NK-92 (cell line): ENCODE data around the gene PHKA2.
"Not testable (repeated sequence)": the region's sequence is repeated elsewhere in the genome, so short reads cannot be mapped to it uniquely, and the experiment has no call there.

Experiments used
- DNase-seq: peaks from one replicate; lab custom pipeline; 2025; ENCODE audit not compliant: unreplicated experiment; lab: John Stamatoyannopoulos, UW

Gene PHKA2

DNA sequence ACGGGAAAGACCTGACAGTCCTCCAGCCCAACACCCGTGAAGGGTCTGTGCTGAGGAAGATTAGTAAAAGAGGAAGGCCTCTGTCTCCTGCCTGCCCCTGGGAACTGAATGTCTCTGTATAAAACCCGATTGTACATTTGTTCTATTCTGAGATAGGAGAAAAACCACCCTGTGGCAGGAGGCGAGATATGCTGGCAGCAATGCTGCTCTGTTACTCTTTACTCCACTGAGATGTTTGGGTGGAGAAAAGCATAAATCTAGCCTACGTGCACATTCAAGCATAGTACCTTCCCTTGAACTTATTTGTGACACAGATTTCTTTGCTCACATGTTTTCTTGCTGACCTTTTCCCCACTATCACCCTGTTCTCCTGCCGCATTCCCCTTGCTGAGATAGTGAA is 3.7 kb downstream of the PHKA2 start:
- DNase-seq: not testable (repeated sequence)

DNA sequence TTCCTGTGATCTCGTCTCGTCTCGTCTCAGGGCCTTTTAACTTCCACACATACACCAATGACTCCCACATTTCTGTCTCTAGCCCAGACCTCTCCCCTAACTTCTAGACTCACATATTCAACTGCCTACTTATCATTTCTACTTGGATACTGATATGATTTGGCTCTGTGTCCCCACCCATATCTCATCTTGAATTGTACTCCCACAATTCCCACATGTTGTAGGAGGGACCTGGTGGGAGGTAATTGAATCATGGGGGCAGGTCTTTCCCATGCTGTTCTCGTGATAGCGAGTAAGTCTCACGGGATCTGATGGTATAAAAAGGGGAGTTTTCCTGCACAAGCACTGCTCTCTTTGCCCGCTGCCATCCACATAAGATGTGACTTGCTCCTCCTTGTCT is 8.9 kb downstream of the PHKA2 start:
- DNase-seq: no peak

DNA sequence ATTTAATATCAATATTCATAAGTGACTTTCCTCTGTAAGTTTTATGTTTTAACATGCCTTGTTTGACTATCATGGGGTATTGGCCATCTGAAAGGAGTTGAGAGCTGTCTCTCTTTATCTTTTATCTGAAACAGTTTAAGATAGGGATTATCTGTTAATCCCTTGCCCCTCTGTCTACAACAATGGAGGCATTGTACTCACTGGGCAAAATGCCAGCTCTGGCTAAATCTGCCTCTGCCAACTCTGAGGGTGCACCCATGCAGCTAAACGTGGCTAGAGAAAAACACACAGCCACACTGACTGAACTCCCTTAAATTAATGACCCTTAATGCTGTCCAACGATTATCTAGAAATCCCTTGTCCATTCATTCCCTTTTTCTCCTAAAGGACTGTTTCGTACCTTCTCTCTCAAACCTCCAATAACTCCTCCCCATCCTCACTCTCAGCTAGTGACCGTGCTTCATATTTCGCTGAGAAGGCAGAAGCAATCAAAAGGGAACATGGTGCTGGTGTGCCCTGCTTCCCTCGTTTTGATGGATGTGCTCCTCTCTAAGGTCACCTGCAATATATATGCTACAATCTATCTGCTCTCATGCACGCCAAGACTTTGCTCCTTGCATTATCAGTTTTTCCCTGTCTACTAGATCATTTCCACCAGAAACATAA is 10.3 kb downstream of the PHKA2 start:
- DNase-seq: no peak

DNA sequence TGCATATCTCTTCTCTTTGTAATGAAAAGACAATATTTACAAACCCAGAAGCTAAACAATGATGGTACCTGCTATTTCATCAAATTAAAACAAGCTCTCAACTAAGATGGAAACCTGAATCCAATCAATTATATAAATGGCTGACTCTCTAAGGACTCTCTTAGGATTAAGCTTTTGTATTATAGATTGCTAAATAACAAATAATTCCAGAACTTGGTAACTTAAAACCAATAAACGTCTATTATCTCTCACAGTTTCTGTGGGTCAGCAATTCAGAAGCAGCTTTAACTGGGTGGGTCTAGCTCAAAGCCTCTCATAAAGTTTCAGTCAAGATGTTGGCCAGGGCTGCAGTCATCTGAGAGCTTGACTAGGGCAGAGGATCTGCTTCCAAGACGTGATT is 12.4 kb downstream of the PHKA2 start:
- no peak for DNase-seq

DNA sequence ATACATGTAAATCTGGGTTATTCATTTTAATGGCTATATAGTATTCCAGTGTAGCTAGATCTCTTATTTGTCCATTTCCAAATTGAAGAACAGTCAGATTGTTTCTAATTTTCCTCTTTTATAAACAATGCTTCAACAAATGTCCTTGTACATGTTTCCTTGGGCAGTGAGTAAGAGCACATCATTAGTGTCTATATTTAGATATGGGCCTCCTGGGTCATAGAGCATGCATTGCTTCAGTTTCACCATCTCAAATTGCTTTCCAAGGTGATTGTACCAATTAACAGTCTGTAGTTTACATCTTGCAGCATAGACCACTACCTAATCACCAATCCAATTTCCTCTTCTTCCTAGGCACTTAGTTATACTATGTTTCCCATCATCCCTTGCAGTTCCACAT is 13.4 kb downstream of the PHKA2 start:
- DNase-seq: no peak

DNA sequence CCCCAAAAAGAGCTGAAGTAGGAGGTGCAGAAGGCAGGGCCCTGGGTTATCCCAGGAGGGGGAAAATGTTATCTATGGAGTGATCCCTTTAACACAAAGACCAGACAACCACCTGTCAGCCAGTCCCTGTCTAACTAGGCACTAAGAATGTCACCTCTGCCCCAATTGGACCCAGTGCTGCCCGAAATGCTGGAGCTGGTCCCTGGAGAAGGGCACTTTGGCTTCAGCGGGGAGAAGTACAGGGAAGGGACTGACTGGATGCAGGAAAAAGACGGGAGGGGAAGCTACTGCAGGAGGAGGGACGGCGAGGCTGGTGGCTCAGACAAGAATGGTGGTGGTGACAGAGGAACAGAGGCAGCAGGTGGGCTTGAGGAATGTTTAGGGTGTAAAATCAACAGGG is 17.3 kb downstream of the PHKA2 start:
- DNase-seq: no peak

DNA sequence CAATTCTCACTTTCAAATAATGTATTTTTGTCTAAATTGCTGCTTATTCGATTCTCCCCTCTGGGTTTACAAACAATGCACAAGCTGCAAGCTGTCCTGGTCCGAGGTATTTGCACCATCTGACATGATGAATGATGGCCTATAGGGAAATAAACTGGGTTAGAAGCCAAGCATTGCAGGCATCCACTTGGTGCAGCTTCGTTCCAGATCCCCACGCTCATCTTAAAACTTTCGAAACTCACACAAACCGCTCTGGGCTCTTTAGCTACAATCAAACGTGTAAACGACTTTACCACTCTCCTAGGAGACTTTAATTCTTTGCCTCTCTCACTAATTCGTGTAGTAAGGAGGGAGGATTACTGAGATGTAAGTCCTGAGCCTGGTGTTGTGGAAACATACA is 19.0 kb downstream of the PHKA2 start:
- no peak for DNase-seq

DNA sequence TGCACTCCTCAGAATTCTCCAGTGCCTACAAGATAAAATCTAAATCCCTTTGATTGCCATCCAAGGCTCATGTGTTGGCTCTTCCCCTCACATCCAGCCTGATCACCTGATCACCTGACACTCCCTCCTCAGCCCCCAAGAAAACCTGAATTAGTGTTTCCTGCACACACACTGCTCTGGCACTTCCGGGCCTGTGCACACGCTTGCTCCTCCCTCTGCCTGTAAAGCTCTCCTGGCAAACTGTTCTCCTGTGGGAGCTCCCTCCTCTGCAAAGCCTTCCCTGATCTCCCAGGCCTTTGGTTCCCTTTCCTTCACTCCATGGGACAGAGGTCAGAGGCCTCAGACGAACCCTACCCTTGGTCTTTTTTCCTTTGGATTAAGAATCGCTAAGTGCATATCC is 19.9 kb downstream of the PHKA2 start:
- no peak for DNase-seq

DNA sequence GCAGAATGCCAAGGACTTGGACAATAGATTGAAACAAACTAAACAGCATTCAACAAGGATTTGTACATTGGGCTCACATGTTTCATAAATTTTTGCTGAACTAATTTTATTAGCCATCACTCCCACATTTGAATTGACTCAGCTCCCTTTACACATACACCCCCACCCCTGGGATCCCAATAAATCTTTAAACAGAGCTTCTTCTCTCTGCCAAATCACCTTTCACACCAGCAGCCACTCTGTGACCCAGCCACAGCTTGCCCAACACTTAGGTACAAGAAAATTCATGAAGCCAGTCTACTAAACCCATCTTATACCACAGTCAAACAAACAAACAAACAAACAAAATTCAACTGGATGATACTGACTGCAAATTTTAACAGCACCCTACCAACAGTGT is 21.6 kb downstream of the PHKA2 start:
- DNase-seq: no peak

DNA sequence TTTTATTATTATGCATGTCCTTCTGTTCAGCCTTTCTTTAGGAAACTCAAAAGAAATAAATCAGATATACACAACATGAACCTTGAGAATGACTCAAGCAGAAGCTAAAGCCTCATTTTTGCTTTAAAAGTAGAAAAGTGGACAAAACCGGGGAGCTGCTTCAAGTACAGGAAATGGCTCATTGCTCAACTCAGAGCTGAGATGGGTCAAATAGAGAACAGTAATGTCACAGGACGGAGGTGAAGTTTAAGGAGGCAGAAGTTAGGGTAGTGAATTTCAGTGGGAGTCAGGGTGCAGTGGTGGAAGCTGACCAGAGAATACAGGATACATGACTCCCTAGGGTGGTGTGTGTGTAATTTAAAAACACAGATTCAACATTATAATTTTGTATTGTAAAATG is 22.2 kb downstream of the PHKA2 start:
- DNase-seq: no peak

DNA sequence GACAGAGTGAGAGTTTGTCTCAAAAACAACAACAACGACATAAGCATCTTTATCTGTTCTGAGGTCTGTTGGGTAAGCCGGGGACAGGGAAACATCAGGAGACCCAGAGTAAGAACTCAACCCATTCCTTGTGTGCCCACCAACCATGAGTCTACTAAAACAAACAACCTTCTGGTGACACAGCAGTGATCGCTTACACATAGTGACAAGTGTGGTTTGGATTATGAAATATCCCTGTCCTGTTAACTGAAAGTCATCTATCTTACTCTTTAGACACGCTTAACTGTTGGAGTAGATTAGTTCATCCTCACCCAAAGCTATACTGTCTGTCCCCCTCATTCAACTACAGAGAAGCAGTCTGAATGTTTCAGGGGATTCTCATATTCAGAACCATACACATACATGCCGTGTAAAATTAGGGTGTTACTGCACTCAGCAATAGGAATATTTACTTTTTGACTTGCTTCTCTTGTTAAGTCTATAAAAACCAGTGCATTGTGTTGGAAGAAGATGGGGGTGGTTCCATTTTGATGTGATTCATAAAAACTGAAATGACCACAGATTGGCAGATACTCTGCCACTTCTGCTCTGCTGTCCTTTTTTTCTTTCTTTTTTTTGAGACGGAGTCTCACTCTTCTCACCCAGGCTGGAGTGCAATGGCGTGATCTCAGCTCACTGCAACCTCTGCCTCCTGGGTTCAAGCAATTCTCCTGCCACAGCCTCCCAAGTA is 27.4 kb downstream of the PHKA2 start:
- no peak for DNase-seq

DNA sequence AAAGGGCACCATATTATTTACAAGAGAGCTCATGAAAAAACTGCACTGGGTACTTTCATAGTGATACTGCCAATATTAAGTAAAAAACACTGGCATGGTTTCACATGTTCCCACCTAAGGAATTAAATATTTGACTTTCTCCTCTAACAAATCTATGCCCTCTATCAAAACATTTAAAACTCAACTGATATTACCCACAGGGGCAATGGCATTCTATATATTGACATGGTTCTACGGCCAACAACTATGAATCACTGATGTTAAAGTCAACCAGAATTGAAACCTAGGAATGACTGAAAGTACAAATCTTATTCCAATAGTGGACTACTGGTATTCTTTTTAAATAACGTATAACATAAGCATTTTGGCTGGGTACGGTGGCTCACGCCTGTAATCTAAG is 28.2 kb downstream of the PHKA2 start:
- no peak for DNase-seq

DNA sequence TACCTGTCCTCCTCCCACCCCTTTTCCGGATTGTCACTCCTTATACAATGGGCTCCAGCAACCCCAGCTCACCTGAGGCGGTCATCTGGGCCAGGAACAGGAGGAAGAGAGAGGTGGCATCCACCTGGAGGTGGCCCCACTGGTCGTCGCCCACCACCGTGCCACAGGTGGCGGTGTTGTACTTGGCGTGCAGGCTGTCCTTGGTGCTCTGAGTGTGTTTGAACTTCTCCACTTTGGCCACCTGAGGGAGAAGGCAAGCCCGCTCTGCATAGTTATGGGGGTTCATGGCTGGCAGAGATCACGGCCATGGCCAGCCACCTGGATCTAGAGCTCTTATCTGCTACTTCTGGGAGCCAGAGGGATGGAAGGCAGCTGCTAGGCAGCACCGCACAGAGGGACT is 32.9 kb downstream of the PHKA2 start:
- no peak for DNase-seq

DNA sequence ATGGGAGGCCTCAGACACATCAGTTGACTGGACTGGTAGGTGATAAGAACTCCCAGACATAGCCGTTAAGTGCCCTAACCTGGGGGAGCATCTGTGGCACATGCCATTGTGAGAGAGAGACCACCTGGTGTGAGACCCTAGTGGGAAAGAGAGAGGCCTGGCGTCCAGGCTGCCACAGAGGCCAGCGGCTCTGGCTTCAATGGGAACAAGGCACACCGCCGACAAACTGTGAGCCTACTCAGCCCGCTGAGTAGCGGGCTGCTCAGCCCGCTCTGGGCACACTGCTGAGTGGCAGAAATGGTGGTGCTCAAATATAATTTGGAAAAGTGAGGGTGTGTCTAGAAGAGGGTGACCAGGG is 34.0 kb downstream of the PHKA2 start:
- no peak for DNase-seq

DNA sequence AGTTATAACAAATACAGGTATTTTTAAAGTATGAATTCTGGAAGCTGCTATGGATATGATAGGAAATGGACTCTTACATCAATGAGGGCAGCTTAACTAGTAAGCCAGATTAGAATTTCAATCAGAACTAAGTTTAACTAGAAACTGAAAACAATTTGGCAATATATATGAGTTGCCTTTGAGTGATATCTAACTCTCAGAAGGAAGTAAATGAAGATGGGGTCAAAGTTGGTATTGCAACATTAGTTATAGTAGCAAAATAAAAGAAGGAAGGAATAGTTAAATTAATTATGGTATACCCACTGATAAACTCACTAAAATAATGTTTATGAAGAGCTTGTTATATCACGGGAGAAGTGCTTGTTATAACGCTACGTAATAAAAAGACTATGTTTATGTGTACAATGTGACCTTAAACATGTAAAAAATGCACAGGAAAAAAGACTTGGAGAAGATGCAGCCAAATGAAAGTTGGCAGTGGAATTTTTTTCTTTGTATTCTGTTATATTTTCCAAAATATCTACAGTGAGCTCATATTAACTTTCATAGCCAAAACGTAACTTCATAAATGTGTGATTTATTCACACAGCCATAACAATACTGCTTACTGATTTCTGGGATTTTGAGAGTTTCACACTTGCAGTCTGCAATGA is 34.5 kb downstream of the PHKA2 start:
- DNase-seq: no peak

DNA sequence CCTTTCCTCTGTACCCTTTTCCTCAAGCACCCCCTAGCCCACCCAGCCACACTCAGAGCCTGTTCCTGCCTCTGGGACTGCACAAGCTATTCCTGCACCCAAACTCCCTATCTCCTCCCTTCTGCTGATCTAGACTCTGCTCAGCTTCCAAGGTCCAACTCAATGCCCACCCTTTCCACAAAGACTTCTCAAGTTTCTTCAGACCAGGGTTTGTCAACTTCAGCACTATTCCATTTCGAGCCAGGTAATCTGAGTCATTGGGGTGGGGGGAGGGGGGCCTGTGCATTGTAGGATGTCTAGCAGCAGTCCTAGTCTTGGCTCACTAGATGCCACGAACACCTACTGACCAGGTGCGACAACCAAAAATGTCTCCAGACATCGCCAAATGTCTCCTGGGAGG is 37.3 kb downstream of the PHKA2 start:
- no peak for DNase-seq

DNA sequence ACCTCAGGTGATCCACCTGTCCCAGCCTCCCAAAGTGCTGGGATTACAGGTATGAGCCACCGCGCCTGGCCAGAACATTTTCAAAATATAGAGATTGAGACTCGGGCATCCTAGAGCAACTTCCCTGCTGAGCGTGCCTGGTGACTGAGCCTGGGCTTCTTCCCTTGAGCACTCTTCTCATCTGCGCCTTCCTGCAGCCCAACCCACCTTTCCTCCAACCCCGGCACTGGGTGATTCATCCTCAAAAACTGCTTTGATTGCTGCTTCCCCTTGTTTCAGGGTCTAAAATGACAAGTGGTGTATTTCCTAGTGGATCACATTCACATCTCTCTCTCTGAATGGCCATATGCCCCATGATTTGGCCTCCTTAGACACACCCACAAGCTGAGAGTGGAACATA is 37.8 kb downstream of the PHKA2 start:
- no peak for DNase-seq

DNA sequence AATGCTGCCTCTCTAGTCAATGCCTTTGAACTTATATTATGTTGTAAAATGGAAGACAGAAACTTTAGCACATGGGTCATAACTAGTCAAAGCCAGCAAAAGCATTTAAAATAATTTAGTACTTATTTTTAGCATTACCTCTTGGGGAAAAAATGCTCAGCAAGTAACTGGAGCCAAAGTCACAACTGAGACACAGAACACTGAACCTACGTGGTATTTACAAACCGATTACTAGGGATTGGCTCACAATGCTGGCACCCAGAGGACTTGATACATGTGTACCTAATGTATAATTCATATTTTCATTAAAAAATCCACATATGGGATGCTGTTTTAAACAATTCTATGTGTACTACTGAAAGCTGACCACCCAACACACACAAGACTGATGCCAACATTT is 38.4 kb downstream of the PHKA2 start:
- DNase-seq: no peak

DNA sequence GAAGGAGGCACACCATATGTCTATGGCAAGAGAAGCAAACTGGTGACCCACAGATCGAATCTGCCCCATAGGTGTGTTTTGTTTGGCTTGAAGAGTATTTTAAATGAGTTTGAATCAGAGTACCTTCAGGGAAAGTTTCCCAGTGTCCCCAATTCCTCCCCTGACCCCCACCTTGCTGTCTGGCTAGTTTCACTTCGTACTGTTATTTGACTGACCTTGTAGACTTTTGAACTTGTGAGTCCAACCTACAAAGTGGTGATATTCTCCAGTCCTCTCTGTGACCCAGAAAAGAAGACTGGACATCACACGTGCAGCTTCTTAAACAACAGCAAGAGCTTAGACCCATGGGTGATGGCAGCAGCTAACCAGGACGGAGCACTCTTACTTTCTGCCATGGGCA is 39.4 kb downstream of the PHKA2 start:
- DNase-seq: no peak

DNA sequence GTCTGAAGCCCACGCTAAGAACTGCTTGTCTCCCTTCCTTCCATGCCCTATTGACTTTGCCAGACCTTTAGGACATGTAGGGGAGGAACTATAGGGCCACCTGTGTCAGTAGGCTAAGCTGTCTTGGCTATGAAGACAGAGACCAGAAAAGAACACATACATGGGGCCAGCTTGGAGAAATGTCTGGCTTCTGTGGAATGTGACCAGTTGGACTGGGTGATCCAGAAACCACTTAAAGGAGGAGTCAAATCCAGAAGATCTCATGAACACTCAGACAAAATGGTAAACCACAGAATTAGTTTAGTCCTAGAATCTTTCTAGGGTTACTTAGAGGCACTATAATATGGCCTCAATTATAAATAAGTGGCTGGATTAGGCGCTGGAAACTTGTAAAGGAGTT is 42.0 kb downstream of the PHKA2 start:
- DNase-seq: no peak

DNA sequence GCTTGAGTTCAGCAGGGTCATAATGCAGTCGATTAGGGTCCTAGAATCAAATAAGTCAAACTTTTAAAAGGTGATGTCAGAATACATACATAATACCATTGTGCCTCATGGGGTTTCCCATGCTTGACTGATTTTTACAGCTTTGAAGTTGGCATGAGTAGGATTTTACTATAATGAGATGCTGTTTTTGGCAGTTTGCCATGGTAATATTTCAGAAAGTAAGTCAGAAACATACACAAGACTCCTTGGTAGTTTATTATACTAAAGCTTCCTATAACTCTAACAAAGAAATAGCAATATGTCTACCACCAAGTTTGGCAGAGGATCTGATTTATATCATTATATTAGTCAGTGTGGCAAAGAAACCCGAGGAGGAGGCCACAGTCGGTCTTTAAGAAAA is 45.2 kb downstream of the PHKA2 start:
- DNase-seq: no peak

DNA sequence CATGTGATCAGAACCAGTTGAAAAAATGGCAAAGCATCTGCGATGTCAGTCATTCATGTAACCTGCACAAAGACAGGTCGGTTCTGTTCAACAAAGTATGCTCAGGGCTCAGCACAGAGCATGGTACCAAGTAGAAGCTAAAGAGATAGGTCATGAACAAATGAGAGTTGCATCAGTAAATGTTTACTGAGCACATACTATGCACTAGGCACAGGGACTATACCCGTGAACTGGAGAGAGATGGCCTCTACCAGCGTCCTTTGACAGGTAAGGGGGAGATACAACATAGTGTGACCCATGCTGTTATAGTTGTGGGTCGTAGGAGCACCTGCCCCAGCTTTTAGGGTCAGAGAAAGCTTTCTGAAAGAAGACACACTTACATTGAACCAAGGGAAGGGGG is 46.7 kb downstream of the PHKA2 start:
- no peak for DNase-seq

DNA sequence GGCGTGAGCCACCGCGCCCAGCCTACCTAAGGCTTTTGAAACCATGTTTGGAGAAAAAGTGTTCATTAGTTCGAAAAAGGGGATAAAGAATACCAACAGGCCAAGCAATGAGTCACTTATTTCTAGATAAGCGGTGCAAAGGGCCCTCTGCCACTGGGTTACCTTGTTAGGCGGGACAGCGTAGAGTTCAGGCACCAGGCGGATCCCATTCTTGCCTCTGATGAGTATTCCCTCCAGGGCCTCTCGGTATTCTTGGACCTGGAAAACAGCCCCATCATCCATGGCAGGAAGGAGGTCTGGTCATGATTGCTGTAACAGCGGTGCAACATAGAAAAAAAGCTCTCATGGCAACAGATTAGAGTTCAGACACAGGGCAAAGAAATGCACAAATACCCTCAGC is 48.0 kb downstream of the PHKA2 start:
- DNase-seq: no peak
